ENCODE data around the gene TVP23C. TPM values are rescaled to one million over a fixed set of nuclear protein-coding genes. Genes with fewer than 3 reads are reported as not detected.

The TVP23C gene
- total RNA-seq, 1 experiment from 2014 or later: 45.5 TPM

DNA sequence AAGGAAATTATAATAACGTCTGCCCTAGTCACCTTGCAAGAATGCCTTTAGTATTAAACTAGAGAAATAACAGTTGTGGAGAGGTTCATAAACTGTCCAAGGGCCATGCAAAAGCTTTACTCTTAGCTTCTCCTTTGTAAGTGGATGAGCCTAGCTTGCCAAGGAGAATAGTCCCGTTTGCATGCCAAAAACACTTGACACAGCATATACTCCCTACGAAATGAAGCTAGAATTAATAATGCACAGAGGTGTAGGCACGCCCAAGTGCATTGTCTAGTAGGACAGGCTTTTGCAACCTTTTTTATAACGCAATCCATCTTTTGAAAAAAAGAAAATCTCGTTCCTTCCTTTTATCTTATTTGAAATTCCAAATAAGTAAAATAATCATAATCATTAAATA is 83.1 kb downstream of the TVP23C start:
- POLR2A ChIA-PET (ENCODE audit: unreplicated experiment): no interaction called here
- TF ChIP-seq, protein P1, sequence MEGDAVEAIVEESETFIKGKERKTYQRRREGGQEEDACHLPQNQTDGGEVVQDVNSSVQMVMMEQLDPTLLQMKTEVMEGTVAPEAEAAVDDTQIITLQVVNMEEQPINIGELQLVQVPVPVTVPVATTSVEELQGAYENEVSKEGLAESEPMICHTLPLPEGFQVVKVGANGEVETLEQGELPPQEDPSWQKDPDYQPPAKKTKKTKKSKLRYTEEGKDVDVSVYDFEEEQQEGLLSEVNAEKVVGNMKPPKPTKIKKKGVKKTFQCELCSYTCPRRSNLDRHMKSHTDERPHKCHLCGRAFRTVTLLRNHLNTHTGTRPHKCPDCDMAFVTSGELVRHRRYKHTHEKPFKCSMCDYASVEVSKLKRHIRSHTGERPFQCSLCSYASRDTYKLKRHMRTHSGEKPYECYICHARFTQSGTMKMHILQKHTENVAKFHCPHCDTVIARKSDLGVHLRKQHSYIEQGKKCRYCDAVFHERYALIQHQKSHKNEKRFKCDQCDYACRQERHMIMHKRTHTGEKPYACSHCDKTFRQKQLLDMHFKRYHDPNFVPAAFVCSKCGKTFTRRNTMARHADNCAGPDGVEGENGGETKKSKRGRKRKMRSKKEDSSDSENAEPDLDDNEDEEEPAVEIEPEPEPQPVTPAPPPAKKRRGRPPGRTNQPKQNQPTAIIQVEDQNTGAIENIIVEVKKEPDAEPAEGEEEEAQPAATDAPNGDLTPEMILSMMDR (conservative IDR thresholded peaks at IDR 0.05): no peak
- TF ChIP-seq EZH2 (IDR thresholded peaks at IDR 0.05; ENCODE audit: low read depth): no peak
- CTCF ChIA-PET: no interaction called here
- BruUV-seq (replicated peaks): no TSS peak
- H3K79me2 ChIP-seq (ENCODE audit: low read depth): no peaks in the 10 kb centered on the region
- H3K9me2 ChIP-seq (ENCODE audit: insufficient read depth): no peaks in the 10 kb centered on the region
- H2AFZ ChIP-seq: no peak overlapping the region
- no peaks in the 10 kb centered on the region for H3K4me1 ChIP-seq (replicated peaks; ENCODE audit: insufficient read depth)
- intact Hi-C loops (cut with micrococcal nuclease; ENCODE audit: unreplicated experiment): no loop called here
- H3K4me2 ChIP-seq: no peak overlapping the region
- H3K4me3 ChIP-seq: no peak overlapping the region
- H3K27ac ChIP-seq: no peak overlapping the region
- H3K27me3 ChIP-seq (ENCODE audit: insufficient read depth, low read depth): no peaks in the 10 kb centered on the region
- no peak for DNase-seq
- H3F3A ChIP-seq (ENCODE audit: insufficient read depth, low read depth): no peaks in the 10 kb centered on the region
- H4K20me1 ChIP-seq (ENCODE audit: insufficient read depth): no peaks in the 10 kb centered on the region
- no peaks in the 10 kb centered on the region for H3K9me3 ChIP-seq (ENCODE audit: insufficient read depth, low read depth)
- H3K36me3 ChIP-seq (ENCODE audit: low read depth): no peaks in the 10 kb centered on the region

- H3K4me2 ChIP-seq: no peak overlapping the region
These were observed 83.6 kb downstream of the TVP23C start for GRCh38 chr17:15479703-15480102.

GRCh38 chr17:15478845-15479244 is 84.4 kb downstream of the TVP23C start:
- H3F3A ChIP-seq (ENCODE audit: insufficient read depth, low read depth): no peaks in the 10 kb centered on the region
- TF ChIP-seq EZH2 (IDR thresholded peaks at IDR 0.05; ENCODE audit: low read depth): no peak
- TF ChIP-seq, protein P1 (conservative IDR thresholded peaks at IDR 0.05): no peak
- no peaks in the 10 kb centered on the region for H3K79me2 ChIP-seq (ENCODE audit: low read depth)
- intact Hi-C loops (cut with micrococcal nuclease; ENCODE audit: unreplicated experiment): no loop called here
- no peak for DNase-seq
- H3K4me3 ChIP-seq: no peak overlapping the region
- no peaks in the 10 kb centered on the region for H3K9me2 ChIP-seq (ENCODE audit: insufficient read depth)
- no peaks in the 10 kb centered on the region for H3K4me1 ChIP-seq (replicated peaks; ENCODE audit: insufficient read depth)
- H4K20me1 ChIP-seq (ENCODE audit: insufficient read depth): no peaks in the 10 kb centered on the region
- no peak overlapping the region for H3K4me2 ChIP-seq
- ChIA-PET POLR2A (ENCODE audit: unreplicated experiment) (no interaction called here), CTCF (no interaction called here)
- BruUV-seq (replicated peaks): no TSS peak
- H3K9me3 ChIP-seq (ENCODE audit: insufficient read depth, low read depth): no peaks in the 10 kb centered on the region
- no peak overlapping the region for H2AFZ ChIP-seq
- H3K27ac ChIP-seq: no peak overlapping the region
- no peaks in the 10 kb centered on the region for H3K27me3 ChIP-seq (ENCODE audit: insufficient read depth, low read depth)
- H3K36me3 ChIP-seq (ENCODE audit: low read depth): no peaks in the 10 kb centered on the region

More at GRCh38 chr17:15479703-15480102, 83.6 kb downstream of the TVP23C start:
- Histone ChIP-seq H3K9me3 (ENCODE audit: insufficient read depth, low read depth) (no peaks in the 10 kb centered on the region), H3K79me2 (ENCODE audit: low read depth) (no peaks in the 10 kb centered on the region), H3K27ac (no peak overlapping the region), H2AFZ (no peak overlapping the region), H3K27me3 (ENCODE audit: insufficient read depth, low read depth) (no peaks in the 10 kb centered on the region), H3K36me3 (ENCODE audit: low read depth) (no peaks in the 10 kb centered on the region), H3K9me2 (ENCODE audit: insufficient read depth) (no peaks in the 10 kb centered on the region), H3F3A (ENCODE audit: insufficient read depth, low read depth) (no peaks in the 10 kb centered on the region), H4K20me1 (ENCODE audit: insufficient read depth) (no peaks in the 10 kb centered on the region), H3K4me3 (no peak overlapping the region), H3K4me1 (replicated peaks; ENCODE audit: insufficient read depth) (no peaks in the 10 kb centered on the region)
- ChIA-PET CTCF (no interaction called here), POLR2A (ENCODE audit: unreplicated experiment) (no interaction called here)
- no peak for TF ChIP-seq EZH2 (IDR thresholded peaks at IDR 0.05; ENCODE audit: low read depth)
- TF ChIP-seq, protein P1 (conservative IDR thresholded peaks at IDR 0.05): no peak
- no TSS peak for BruUV-seq (replicated peaks)
- DNase-seq: no peak
- intact Hi-C loops (cut with micrococcal nuclease; ENCODE audit: unreplicated experiment): no loop called here

Measured in PC-9 (cell line).